Measurements from ENCODE around the gene PRRC2C.
"Not testable (repeated sequence)": the region's sequence is repeated elsewhere in the genome, so short reads cannot be mapped to it uniquely, and the experiment has no call there.

The PRRC2C gene

DNA sequence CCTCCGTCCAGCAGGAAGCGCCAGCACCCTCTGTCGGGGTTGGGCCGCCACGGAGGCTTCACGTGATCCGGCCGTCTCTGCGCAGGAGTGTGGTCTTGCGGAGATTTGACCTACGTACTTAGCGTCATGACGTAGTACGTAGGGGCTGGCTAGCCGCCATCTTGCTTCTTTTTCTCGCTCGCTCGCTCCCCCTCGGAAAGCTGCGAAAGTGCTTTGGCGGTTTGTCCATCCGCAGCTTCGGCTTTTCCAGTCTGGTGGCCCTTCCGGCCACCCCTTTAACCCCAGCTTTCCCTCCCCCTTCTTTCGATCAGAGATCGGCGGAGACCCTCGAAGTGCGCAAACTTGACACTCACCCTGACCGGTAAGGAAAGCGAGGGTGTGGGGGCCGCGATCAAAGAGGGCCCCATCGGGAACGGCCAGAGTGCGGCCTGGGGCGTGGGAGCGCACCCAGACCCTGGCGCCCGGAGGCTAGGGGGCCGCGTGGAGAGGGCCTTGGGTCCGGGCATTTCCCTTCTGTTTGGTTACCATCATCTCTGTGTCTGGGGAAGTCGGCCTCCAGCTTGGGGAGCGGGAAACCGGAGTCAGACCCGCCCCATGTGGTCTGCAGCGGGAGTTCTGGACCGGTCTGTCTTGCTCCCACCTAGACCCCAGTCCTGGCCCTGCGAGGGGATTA is at the start of gene PRRC2C:
Gene PRRC2C (plus strand): TSS at position 156 of the 673 bp plus-strand sequence. CDS start 26,559 bp downstream, outside the sequence.
- peak; percentile 98 for DNase-seq

DNA sequence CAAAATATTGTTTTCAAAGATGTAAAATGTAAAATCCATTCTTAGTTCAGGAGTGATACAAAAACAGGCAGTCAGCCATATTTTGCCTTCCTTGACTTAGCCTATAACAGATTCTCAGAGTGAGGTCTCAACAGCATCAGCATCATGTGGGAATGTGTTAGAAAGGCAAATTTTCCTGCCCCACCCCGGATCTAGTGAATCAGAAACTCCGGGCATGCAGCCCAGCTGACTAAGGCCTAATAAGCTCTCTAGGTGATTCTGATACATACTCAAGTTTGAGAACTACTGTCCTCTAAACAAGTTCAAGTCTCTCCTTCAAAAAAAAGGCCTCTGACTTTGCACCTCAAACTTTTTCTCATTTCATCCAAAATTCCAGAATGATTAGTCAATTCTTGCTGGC is 46.9 kb upstream of the PRRC2C start:
- DNase-seq: peak; percentile 98

DNA sequence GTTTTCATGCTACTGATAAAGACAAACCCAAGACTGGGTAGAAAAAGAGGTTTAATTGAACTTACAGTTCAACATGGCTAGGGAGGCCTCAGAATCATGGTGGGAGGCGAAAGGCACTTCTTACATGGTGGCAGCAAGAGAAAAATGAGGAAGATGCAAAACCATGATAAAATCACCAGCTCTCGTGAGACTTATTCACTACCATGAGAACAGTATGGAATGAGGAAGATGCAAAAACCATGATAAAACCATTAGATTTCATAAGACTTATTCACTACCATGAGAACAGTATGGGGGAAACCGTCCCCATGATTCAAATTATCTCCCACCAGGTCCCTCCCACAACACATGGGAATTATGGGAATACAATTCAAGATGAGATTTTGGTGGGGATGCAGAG is 45.1 kb upstream of the PRRC2C start:
- not testable (repeated sequence) for DNase-seq

DNA sequence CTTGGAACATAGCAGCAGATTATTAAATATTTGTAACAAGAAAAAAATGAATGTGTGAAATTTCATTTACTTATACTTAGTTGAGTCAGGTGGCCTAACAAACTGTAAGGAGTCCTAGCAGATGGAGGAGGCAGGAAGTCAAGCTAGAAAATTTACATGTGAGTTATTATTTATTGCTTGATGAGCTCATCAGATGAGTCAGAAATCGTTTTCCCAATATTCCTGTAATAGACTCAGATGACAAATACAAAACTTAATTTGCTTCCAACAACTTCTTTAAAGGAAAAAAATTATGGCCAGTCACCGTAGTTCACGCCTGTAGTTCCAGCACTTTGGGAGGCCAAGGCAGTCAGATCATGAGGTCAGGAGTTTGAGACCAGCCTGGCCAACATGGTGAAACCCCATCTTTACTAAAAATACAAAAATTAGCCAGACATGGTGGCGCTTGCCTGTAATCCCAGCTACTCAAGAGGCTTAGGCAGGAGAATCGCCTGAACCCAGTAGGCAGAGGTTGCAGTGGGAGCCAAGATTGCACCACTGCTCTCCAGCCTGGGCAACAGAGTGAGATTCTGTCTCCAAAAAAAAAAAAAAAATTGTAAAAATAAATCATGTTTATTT is 43.9 kb upstream of the PRRC2C start:
- peak; percentile 87 for DNase-seq

DNA sequence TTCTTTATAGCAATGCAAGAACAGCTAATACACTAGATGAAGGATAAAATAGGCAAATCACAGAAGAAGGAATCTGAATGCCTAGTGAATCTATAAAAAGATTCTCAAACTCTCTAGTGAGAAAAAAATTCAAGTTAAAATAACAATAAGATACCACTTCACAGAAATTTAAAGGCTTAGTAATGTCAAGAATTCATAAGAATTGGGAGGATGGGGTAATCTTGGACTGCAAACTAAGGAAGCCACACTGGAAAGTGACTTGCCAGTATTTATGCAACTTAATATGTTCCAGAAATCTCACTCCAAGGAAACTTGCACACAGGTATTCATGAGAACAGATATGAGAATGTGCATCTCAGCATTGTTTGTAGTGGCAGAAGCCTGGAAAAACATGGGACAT is 38.9 kb upstream of the PRRC2C start:
- peak; percentile 58 for DNase-seq

DNA sequence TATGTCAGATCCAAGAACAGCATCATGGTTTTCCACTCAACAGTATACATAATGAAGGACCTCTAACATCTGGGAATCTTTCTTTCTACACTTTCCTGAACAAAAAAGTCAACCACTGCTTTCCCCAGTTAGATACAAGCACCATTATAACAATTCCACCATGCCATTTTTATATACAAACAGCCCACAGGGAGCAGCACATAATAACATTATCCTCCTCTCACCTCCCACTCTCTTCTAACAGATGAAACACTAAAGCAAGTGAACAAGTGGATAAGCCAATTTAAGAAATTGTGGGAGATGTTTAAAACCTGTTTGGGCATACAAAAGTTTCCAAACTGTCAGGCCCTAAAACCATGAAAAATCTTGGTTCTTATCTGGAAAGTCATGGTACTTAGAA is 29.4 kb upstream of the PRRC2C start:
- DNase-seq: no peak

DNA sequence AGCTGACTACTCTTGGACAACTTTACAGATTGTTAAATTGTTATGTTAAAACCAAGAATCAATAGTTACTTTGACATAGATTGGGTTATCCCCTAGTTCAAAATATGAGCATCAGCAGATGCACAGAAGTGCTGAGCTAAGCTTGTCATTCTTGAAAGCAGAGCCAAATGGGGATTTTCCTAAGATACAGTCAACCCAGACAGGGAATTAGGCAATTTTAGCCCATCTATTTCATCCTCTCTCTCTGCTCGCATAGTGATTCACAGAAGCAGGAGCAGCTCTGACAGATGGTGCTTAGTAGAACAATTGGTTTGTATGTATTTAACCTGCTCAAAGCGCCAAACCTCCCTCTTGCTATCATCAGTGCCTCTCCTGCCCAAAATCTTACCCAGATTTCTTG is 27.9 kb upstream of the PRRC2C start:
- no peak for DNase-seq

DNA sequence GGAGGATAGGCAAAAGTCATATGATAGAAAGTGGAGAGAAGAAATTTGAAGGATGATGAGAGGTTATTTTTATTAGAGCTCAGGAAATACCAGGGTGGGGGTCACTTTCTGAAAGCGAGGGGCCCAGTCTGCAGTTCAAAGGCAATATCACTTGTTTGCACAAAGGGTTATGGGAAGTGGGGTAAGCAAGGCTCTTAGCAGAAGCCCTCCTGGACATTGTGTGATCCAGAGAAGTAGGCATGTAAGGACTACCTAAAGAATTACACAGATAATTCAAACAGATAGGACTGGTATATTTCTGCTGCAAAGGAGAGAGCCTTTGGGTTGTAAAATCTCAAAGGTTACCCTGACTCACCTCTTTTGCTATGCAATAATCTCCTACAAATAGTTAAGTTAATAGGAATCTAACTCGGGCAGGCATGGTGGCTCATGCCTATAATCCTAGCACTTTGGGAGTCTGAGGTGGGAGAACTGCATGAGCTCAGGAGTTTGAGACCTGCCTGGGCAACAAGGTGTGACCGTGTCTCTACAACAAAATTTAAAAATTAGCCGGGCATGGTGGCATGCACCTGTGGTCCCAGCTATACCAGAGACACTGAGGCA is 25.2 kb upstream of the PRRC2C start:
- DNase-seq: no peak

DNA sequence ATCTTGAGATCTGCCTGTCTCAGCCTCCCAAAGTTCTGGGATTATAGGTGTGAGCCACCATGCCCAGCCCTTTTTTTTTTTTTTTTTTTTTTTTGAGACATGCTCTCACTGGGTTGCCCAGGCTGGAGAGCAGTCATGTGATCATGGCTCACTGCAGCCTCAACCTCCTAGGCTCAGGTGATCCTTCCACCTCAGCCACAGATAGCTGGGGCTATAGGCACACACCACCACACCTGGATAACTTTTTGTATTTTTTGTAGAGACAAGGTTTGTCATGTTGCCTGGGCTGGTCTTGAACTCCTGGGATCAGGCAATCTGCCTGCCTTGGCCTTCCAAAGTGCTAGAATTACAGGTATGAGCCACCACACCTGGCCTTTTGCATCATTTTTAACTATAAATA is 17.7 kb upstream of the PRRC2C start:
- no peak for DNase-seq

DNA sequence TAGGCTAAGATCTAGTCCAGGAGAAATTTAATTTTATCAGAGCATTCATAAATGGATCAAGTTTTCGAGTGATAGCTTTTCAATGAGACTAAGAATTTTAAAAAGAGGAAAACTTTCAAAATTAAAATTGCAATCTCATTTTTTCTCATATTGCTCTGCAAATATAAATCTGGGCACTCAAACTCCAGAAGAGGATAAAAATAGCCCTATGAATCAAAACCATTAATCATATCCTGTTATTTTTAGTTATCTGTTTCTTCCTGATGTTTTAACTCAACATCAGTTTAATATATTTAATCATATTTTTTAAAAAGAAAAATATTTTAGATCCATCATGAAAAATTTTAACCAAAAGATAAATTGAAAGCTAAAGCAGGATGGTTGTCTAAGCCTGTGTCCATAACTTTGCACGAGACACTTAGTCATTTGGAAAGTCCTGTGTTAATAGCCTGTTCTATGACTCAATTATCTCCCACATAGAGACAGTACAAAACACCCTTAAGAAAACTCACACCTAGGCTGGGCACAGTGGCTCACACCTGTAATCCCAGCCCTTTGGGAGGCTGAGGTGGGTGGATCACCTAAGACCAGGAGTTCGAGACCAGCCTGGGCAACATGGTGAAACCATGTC is 17.1 kb upstream of the PRRC2C start:
- DNase-seq: peak; percentile 51

DNA sequence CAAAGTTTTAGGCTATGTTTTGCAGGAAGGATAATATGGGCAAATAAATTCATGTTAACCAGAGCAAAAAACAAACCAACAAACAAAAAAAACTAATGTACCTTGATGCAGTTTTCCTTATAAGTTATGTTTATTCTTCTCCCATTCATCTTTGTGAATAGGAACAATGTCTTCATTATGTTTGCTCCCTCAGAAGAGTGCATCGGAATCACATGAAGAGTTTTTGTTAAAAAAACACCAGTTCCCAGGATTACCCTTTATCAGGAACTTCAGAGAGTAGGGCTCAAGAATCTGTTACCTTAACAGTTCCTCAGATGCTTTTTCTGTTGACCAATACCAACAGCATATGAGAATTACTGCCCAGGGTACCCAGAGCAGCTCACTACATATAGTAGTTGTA is 14.6 kb upstream of the PRRC2C start:
- no peak for DNase-seq

DNA sequence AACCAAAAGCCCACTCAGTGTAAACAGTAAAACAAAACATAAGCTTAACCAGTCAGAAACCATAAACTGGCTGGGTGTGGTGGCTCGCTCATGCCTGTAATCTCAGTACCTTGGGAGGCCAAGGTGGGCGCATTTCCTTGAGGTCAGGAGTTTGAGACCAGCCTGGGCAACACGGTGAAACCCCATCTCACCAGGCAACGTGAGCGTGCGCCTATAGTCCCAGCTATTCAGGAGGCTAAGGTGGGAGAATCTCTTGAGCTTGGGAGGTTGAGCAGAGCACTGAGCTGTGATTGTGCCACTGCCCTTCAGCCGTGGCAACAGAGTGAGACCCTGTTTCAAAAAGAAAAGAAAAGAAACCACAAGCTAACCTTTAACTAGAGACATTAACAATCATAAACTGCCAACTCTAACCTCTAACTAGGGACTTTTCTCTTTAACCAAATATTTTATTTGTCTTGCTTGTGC is 13.1 kb upstream of the PRRC2C start:
- DNase-seq: no peak

DNA sequence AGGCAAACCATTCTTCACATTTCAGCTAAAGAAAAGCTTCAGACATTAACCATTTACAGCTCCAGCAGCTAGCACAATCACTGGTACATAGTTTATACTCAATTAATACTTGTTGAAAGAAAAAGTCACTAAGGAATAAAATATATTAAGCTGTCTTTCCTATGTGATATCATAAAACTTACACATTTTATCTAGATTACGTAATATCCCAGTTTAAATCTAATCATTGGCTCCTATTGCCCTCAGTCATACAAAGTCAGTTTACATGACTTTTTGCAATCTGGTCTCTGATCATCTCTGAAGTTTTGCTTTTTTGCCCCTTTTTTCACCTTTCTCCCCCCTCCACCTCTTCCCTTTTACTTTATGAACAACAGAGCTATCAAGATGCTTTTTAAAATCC is 8.5 kb upstream of the PRRC2C start:
- DNase-seq: no peak

DNA sequence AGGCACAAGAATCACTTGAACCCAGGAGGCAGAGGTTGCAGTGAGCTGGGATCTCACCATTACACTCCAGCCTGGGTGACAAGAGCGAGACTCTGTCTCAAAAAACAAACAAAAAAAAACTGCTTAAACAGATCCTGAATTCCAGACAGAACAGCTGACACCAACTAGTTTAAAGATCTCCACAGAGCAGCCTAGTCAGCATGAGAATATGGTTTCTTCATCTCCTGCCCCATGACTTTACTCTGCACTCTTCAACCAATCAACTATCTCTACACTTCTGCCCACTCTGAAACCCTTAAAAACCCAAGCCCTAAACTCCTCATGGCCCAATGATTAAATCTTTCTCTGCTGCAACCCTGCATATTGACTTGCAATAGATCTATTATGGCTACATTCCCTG is 7.5 kb upstream of the PRRC2C start:
- DNase-seq: no peak

DNA sequence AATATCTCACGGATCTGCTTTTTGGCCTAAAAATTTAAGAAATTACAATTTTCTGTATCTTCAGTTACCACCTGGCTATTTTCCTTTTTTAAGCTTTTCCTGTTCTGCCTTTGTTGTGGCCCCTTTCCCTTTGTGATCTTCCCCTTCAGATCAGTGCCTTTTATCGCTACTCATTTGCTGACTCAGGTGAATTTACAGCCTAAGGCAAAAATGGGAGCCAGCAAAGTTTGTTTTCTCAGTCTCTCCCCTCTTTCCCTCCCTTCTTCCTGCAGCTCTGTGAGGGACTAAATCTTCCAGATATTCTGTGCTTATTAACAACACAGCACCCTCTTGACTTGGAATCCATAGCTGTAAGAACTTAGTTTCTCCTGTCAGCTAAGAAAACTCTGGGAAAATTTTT is 5.3 kb upstream of the PRRC2C start:
- DNase-seq: no peak

DNA sequence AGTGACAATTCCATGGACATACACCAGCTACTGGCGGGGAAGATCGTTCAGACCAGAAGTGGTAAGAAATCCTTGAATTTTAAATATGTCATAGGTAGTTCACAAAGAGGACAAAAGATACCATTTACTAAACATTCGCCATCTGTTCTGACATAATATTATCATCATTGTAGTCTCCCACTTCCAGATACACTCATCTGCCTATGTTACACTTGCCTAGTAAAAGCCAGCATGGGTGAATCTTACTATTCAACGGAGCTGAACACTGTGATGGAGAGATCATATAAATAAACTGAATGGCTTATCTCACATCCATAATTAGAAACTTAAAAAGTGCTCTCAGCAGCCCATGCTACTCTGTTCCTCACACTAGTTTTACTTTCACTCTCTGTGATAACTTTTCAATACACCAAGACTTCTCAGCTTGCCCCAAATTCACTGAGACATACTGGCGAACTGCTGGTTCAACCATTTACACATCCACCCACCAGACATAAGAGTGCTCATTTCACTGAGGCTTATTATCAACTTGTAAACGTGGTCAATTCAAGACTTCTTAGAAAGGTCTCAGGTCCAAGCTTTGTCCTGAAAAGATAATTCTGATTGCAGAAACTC is 463 bp upstream of the PRRC2C start:
- DNase-seq: no peak

DNA sequence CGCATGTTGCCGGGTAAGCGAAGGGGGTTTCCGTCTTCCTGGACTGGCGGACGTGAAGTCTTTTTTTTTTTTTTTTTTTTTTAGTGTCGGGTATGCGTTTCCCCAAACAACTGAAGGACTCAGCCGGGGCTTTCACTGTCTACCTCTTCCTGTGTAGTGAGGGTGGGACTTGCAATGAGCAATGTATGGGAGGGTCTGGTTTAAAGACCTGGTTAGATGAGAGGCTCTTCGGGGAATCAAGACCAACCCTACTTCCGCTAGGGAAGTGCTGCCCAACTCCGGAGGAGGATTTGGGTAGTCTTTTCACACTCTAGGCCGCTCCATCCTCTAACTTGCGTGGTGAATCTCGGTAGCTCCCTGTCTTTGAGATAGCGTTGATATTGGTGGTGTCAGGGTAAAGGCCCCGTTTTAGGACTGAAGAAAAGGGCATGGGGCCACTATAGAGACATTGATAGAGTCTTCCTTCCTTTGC is 754 bp downstream of the PRRC2C start:
- peak; percentile 76 for DNase-seq

DNA sequence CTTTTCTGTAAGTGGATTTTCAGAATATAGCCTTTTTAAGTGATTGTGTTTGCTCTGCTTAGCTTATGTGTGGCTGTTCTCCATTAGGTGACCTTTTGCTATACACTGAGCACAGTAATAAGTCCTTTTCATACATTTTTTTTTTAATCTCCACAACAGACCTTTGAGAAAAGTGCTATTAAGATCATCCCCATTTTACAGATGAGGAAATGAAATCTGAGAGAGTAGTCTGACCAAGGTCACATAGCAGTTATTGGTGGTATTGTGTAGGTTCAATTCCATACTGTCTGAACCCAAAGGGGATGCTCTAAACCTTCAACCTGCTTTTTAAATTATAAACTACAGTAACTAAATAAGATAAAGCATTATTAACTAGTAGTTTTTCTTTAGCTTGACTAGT is 1.7 kb downstream of the PRRC2C start:
- DNase-seq: no peak

DNA sequence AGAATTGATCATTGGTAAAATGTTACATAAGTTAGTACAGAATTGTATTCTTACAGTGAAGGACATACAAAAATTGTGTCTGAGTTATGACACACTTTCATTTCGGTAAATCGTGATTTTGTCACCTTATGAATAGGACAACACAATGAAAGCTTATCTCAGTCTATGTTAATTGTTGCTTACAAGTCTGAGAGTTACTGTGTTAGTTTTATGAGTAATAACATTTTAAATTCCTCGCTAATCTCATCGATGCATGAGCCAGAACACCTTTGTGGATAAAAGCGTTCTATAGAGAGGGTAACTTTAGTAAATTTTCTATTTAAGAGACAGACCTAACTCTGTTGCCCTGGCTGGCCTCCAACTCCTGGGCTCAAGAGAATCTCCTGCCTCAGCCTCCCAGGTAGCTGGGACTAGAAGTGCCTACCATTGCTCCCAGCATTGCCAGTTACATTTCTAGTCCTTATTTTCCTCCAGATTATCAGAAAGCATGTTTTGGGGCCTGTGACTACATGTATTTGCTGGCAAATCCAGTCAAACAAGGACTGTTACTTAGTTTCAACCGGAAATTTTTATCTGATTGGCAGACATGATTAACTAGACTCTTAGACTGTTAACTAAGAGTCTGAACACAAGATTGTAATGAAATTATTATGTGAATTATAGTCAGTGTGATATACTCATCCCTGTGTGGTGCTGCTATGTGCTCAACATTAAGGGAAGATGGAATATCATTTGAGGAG is 3.0 kb downstream of the PRRC2C start:
- no peak for DNase-seq

DNA sequence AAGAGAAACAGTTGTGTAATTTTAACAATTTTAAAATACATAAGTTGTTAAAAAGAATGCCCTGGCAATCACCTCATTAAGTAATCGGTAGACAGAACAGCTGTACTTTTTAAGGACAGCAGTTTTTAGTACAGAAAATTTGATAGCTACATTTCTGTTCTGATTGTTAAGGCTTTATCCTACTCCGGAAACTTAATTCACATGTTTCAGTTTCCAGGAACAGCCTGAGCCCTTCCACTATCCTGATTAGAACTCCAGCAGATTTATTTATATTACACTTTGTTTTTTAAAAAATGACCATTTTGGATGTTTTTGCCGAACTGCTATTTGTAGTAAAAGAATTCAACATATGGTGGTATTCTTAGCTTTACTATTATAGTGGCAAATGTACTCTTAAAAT is 8.7 kb downstream of the PRRC2C start:
- no peak for DNase-seq

DNA sequence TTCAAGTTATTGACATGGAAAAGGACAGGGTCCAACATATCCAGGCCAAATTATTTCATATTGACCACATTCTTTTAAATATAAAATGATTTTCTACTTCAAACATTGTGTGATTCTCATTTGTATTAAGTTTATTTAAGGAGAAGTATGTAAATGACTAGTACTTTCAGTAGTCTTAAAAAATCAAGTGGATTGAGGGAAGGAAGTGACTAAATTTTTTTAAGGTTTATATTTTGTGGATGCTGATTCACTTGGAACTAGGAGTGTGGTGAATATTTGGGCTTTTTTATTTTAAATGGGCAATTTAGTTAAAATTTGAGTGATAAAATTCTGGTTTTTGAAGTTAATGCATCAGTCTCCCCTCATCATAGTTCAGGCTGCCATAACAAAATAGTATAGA is 10.1 kb downstream of the PRRC2C start:
- DNase-seq: no peak

DNA sequence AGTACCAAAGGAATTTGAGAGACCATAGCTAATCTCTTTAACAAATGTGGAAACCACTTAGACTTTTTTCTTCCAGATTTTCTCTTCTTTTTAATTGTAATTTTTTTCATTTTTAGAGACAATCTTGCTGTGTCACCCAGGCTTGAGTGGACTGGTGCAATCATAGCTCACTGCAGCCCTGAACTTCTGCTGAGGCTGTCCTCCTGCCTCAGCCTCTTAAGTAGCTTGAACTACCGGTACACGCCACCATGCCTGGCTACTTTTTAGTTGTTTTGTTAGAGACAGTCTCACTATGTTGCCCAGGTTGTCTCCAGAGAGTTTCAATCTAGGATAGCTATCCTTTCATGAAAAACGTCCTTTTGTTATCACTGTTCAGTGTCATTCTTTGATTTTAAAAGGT is 15.0 kb downstream of the PRRC2C start:
- no peak for DNase-seq

DNA sequence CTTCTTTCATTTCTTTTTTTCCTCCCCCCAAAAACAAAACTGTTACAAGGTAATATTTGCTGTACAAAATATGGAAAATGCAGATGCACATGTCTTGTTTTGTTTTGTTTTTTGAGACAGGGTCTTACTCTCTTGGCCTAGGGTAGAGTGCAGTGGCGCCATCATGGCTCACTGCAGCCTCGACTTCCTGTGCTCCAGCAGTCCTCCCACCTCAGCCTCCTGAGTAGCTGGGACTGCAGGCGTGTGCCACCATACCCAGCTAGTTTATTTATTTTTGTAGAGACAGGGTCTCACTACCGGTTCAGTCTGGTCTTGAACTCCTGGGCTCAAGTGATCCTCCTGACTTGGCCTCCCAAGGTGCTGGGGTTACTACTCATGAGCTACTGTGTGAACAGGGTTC is 15.5 kb downstream of the PRRC2C start:
- DNase-seq: no peak
